Epidermal melanocyte (primary cell): ENCODE data around the gene SHF.

ENCODE experiments used
- DNase-seq: peaks from one replicate; pipeline ENCODE4 v3.0.0; 2011; ENCODE audit warnings: low spot score; ENCODE audit not compliant: insufficient read length

SHF gene

GRCh38 chr15:45199136-45199810 lies 11.5 kb upstream of the SHF start:
- no peak for DNase-seq

- no peak for DNase-seq
These were observed 10.8 kb upstream of the SHF start for GRCh38 chr15:45198337-45199135.

GRCh38 chr15:45197512-45197911 lies 9.7 kb upstream of the SHF start:
- DNase-seq = no peak

GRCh38 chr15:45187578-45187893 lies 230 bp downstream of the SHF start:
- no peak for DNase-seq

GRCh38 chr15:45186771-45187577 lies 792 bp downstream of the SHF start:
- no peak for DNase-seq

GRCh38 chr15:45185903-45186770 lies 1.6 kb downstream of the SHF start:
- no peak for DNase-seq

GRCh38 chr15:45185069-45185779 lies 2.5 kb downstream of the SHF start:
- no peak for DNase-seq

- no peak for DNase-seq
These were observed 3.2 kb downstream of the SHF start for GRCh38 chr15:45184562-45185041.

GRCh38 chr15:45183511-45183910 lies 4.3 kb downstream of the SHF start:
- no peak for DNase-seq

GRCh38 chr15:45182996-45183395 lies 4.8 kb downstream of the SHF start:
- DNase-seq = no peak

GRCh38 chr15:45181491-45182285 lies 6.1 kb downstream of the SHF start:
- DNase-seq = peak; percentile 19

- DNase-seq = no peak
These were observed 6.9 kb downstream of the SHF start for GRCh38 chr15:45180648-45181436.

GRCh38 chr15:45180201-45180600 lies 7.6 kb downstream of the SHF start:
- DNase-seq = no peak

GRCh38 chr15:45179221-45179985 lies 8.4 kb downstream of the SHF start:
- DNase-seq = no peak

- DNase-seq = no peak
These were observed 10.5 kb downstream of the SHF start for GRCh38 chr15:45177285-45177684.

GRCh38 chr15:45174577-45174976 lies 13.2 kb downstream of the SHF start:
- DNase-seq = no peak

- no peak for DNase-seq
These were observed 13.7 kb downstream of the SHF start for GRCh38 chr15:45174069-45174468.

GRCh38 chr15:45171912-45172311 lies 15.9 kb downstream of the SHF start:
- no peak for DNase-seq
